Ectodermal cell (in vitro differentiated cells): ENCODE measurements around the gene SLC9A3.

Experiments
- H3K27ac ChIP-seq: 2 replicates; pipeline ENCODE4 v1.7.0; 2013; ENCODE audit warnings: mild to moderate bottlenecking, low read depth, low read length; ENCODE audit not compliant: insufficient read depth, poor library complexity, severe bottlenecking
- H3K27me3 ChIP-seq: 2 replicates; pipeline ENCODE4 v1.7.0; 2013; ENCODE audit warnings: mild to moderate bottlenecking, low read length; ENCODE audit not compliant: insufficient read depth, control insufficient read depth, poor library complexity, severe bottlenecking
- H3K36me3 ChIP-seq: one replicate; pipeline ENCODE4 v1.7.0; 2013; ENCODE audit warnings: low read length; ENCODE audit not compliant: control insufficient read depth, insufficient read depth
- H3K4me1 ChIP-seq: one replicate; pipeline ENCODE4 v1.7.0; 2013; ENCODE audit warnings: low read length; ENCODE audit not compliant: control insufficient read depth, insufficient read depth
- H3K4me3 ChIP-seq: 2 replicates; pipeline ENCODE4 v1.7.0; 2013; ENCODE audit warnings: low read depth, low read length, control low read depth; ENCODE audit not compliant: insufficient read depth
- H3K9me3 ChIP-seq: 2 replicates; pipeline ENCODE4 v1.7.0; 2013; ENCODE audit warnings: mild to moderate bottlenecking, low read length, moderate library complexity; ENCODE audit not compliant: control insufficient read depth
- WGBS, 2 experiments: methylation state at CpG; one replicate each; pipeline ENCODE4 v1.1.7; 2013; ENCODE audit warnings: missing lambda C conversion rate in 2 of 2; 5-methylcytosine and 5-hydroxymethylcytosine counted together

Gene SLC9A3

DNA sequence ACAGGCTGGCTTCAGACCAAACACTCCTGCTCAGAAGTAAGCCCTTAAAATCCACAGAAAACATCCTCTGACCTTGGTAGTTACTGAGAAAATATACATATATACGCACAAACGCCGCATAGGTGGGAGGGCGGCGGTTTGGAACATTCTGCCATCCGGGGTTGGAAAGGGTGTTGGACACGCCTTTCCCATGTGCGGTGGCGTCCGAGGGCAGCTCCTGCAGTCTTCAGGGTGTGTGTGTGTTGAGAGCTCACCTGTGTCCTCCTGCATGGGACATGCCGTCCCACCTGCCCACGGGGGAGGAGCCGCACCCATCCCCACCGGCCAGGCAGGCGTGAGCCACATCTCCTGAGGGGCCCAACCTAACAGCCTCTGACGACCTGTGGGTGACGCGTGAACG, 28.2 kb downstream of the SLC9A3 start:
- H3K27ac ChIP-seq, result no peak overlapping the region
- H3K4me3 ChIP-seq, result no peak overlapping the region
- H3K36me3 ChIP-seq, result no peaks in the 10 kb centered on the region
- no peaks in the 10 kb centered on the region for H3K9me3 ChIP-seq
- 37 to 45% methylated on average over 19 of the region's 19 CpGs for WGBS, 2 experiments
- peaks cover 66% of the 10 kb centered on the region for H3K27me3 ChIP-seq
- peaks cover 7% of the 10 kb centered on the region for H3K4me1 ChIP-seq

DNA sequence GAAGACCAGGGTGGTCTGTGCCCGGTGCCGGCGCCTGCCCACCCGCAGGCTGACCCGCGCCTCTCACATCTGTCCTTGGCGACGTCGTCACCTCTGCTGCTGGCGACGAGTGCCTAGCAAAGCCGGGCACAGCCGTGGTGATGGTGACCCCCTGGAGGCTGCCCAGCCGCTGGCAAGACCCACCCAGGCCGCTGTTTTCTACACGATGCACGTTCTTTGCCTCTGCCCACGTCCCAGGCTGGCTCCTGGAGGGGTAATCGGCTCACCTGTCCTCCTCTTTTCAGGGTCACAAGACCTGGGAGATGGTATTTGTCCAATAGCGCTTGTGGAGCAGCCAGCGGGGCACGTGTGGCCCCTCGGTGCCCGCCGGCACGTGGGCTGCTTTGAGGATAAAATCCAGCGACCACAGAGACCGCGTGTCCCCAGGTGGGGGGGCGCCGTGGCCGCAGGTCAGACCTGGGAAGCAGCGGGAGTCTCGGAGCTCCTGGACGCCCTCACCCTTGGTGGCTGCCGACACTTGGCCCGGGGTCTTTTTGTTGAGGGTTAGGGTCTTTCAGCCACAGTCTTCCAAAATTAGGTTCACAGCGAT, 29.5 kb downstream of the SLC9A3 start:
- Histone ChIP-seq H3K27ac (no peak overlapping the region), H3K4me3 (no peak overlapping the region), H3K4me1 (peaks cover 7% of the 10 kb centered on the region), H3K36me3 (no peaks in the 10 kb centered on the region), H3K27me3 (peaks cover 66% of the 10 kb centered on the region), H3K9me3 (no peaks in the 10 kb centered on the region)
- WGBS, 2 experiments, result 83 to 86% methylated on average over 38 of the region's 38 CpGs

DNA sequence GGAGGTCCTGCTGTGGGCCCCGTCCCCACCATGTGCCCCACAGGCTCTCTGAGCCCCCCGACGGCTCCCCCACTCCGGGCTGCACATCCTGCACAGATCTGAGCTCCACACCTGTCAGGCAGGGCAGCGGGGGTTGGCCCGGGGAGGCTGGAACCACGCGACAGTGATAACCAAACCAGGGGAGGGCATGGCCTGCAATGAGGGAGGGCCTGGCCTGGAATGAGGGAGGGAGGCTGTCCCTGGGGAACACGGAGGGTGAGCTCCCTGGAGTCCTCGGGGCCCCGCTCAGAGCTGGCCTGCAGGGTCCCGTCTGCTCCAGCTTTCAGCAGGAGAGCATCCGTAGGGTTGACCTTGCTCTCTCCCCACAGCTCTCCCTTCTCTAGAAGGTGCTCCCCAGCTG, 30.5 kb downstream of the SLC9A3 start:
- WGBS, 2 experiments, result 71 to 72% methylated on average over 13 of the region's 13 CpGs
- peaks cover 66% of the 10 kb centered on the region for H3K27me3 ChIP-seq

DNA sequence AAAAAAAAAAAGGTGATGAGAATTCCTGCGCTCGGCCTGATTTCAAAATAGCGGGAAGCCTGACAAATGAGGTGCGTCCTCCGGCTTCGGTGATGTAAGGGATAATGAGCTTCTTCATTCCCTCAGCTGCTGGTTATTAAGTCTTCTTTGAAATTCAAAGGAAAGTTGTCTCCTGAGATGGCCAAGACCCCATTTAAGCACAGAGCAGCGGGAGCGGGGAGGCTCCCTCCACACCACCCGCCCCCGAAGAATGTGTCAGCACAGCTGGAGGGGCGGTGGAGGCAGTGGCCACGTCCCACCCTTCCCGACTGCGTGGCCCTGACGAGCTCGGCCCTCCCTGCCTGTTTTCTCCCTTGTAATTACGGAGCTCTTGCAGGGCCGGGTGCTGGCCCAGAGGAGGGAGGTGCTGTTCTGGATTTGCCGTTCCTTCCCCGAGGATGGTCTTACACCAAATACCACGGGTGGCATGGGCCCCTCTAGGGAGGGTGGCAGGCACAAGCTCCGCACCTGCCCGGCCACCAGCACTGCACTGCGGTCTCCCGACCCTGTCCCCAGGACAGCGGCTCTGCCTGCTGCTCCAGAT, 31.0 kb downstream of the SLC9A3 start:
- Histone ChIP-seq H3K4me1 (peaks cover 7% of the 10 kb centered on the region), H3K36me3 (no peaks in the 10 kb centered on the region), H3K27ac (no peak overlapping the region), H3K4me3 (no peak overlapping the region), H3K27me3 (peaks cover 62% of the 10 kb centered on the region), H3K9me3 (no peaks in the 10 kb centered on the region)
- WGBS, 2 experiments, result 53 to 57% methylated on average over 26 of the region's 26 CpGs

More for the DNA sequence above, 30.5 kb downstream of the SLC9A3 start:
- Histone ChIP-seq H3K27ac (no peak overlapping the region), H3K9me3 (no peaks in the 10 kb centered on the region), H3K36me3 (no peaks in the 10 kb centered on the region), H3K4me3 (no peak overlapping the region), H3K4me1 (peaks cover 7% of the 10 kb centered on the region)

DNA sequence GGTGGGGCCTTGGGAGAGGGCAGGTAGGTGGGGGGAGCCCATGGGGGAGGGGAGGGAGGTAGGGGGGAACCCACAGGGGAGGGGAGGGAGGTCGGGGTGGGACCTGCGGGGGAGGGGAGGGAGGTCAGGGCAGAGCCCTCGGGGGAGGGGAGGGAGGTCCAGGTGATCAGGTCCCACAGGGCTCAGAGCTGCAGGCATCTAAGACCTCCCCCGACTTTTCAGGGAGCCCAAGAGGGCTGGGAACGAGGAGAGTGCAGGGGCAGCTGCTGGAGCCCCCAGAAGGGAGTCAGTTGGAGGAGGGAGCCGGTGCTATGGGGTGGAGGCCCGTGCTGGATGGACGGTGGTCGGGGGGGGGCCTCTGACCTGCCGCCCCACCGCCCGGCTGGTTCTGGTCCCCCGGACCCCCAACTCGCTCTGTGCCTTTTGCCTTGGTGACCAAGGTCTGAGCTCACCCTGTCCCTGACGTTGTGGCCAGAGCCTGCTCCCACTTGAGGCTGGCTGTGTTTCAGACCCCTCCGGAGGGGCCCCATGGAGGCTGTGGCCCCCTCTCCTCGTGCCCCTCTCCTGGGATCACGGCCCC, 31.8 kb downstream of the SLC9A3 start:
- H3K36me3 ChIP-seq, result no peaks in the 10 kb centered on the region
- H3K27me3 ChIP-seq, result peaks cover 54% of the 10 kb centered on the region
- 70 to 74% methylated on average over 18 of the region's 18 CpGs for WGBS, 2 experiments
- no peaks in the 10 kb centered on the region for H3K9me3 ChIP-seq
- H3K4me1 ChIP-seq, result peaks cover 7% of the 10 kb centered on the region
- no peak overlapping the region for H3K27ac ChIP-seq
- no peak overlapping the region for H3K4me3 ChIP-seq

DNA sequence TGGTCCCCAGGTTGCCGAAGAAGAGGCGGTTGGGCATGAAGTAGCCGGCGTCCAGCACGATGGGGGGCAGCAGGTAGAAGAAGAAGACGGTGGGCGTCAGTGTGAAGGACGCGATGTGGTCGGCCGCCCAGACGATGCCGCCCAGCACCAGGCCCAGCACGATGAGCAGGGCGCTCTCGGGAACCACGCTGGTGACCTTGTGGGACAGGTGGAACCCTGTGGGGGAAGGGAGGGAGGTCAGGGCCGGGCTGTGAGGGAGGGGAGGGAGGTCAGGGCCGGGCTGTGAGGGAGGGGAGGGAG, 32.4 kb downstream of the SLC9A3 start:
- H3K27me3 ChIP-seq, result peaks cover 48% of the 10 kb centered on the region
- H3K4me1 ChIP-seq, result peaks cover 7% of the 10 kb centered on the region
- no peak overlapping the region for H3K4me3 ChIP-seq
- no peaks in the 10 kb centered on the region for H3K9me3 ChIP-seq
- H3K36me3 ChIP-seq, result no peaks in the 10 kb centered on the region
- no peak overlapping the region for H3K27ac ChIP-seq
- WGBS, 2 experiments, result 84 to 89% methylated on average over 19 of the region's 19 CpGs

DNA sequence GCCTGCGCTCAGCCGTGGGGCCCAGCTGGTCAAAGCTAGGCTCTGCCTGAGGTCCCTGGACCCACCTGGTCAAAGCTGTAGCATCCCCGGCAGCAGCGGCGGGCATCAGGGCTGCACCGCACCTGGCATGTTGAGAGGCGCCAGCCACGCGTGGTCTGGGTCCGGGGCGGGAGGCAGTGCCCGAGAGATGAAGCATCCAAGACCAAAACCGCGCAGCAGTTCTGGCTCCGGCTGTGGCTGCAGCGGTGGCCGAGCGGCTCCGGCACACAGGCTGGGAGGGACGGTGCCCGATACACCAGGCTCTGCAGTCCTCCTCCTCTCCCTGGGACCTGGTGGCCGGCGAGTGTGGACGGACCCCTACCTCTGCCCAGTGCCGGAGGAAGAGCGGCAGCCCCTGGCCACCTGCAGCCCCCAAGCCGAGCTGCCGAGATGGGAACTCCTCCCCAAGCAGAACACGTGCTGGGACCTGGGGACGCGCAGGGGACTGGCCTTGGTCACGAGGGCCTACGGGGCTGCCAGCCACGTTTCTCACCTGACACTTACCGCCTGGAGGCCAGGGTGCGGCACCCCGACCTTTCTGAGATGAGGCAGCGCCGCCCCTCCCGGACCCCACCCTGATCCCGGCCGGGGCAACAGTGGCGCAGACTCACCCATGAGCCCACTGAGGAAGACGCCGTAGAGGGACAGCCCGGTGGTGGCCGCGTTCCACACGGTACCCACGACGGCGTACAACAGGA, 33.0 kb downstream of the SLC9A3 start:
- no peak overlapping the region for H3K27ac ChIP-seq
- no peaks in the 10 kb centered on the region for H3K9me3 ChIP-seq
- 92% methylated on average over 52 of the region's 52 CpGs for WGBS, 2 experiments
- no peaks in the 10 kb centered on the region for H3K36me3 ChIP-seq
- H3K4me3 ChIP-seq, result no peak overlapping the region
- H3K4me1 ChIP-seq, result peaks cover 7% of the 10 kb centered on the region
- H3K27me3 ChIP-seq, result peaks cover 43% of the 10 kb centered on the region

DNA sequence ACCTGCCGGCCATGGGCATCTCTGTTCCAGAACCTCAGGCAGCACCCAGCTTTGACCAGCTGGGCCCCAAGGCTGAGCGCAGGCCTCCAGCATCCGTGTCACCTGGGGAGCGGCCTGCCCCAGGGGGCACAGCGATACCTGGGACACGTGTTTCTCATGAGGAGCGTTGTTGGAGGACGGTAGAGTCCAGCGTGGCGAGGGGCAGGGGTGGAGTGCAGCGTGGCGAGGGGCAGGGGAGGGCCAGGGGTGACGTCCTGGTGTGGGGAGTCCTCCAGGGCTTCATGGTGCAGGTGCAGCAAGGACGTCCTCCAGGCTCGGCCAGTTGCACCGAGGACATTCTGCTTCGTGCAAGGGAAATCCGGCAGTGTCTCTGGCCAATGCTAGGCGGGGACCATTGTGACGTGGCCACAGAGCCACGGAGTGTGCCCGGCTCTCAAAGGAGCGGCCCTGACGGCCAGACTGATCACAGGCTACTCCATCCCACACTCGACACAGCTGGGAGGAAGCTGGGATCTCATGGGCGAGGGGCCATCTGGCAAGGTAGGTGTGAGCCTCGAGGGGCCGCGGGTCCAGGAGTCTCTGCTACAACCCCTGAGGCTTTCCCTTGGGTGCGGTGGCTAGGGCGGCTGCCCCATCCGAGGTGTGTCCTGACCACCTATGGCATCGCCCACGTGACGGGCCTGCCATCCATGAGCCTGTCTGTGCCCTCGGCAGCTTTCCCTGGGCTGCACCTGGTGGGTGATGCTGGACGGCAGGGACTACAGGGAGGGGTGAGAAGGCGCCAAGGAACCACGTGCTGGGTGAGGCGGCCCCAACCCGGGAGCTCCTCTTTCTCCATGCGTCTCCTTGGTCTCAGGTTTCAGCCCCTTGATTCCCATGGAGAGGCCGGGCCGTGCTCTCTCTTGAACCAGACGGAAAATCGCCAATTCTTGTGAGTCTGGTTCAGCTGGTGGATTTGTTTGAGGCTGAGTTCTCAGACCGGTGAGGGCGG, 33.8 kb downstream of the SLC9A3 start:
- no peak overlapping the region for H3K4me3 ChIP-seq
- no peak overlapping the region for H3K27ac ChIP-seq
- H3K4me1 ChIP-seq, result peaks cover 7% of the 10 kb centered on the region
- peaks cover 35% of the 10 kb centered on the region for H3K27me3 ChIP-seq
- 83 to 85% methylated on average over 48 of the region's 48 CpGs for whole genome bisulfite sequencing, 2 experiments
- H3K36me3 ChIP-seq, result no peaks in the 10 kb centered on the region
- H3K9me3 ChIP-seq, result no peaks in the 10 kb centered on the region

DNA sequence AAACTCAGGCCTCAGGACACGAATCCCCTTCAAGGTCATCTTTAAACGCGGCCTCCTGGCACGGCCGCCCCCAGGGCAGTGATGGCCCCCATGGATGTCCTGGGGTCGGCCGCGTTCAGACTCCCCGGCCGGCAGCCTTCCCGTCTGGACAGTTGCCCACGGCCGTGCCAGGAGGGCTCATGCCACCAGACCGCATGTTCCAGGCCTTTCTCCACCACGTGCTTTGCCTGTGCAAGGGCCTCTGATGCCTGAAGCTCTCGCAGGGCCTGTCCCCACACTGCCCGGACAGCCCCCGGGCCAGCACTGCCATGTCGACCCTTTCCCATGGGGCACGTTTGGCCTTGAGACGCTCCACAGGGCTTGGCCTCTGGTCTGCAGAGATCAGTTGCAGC, 34.6 kb downstream of the SLC9A3 start:
- peaks cover 29% of the 10 kb centered on the region for H3K27me3 ChIP-seq
- 87 to 88% methylated on average over 21 of the region's 21 CpGs for WGBS, 2 experiments

More for the DNA sequence above, 34.6 kb downstream of the SLC9A3 start:
- no peak overlapping the region for H3K4me3 ChIP-seq
- H3K9me3 ChIP-seq, result no peaks in the 10 kb centered on the region
- peaks cover 7% of the 10 kb centered on the region for H3K4me1 ChIP-seq
- no peaks in the 10 kb centered on the region for H3K36me3 ChIP-seq
- H3K27ac ChIP-seq, result no peak overlapping the region
